Muscle layer of duodenum (tissue), 2 donors: ENCODE results near the gene ATP2C2.

Experiments
- H3K27ac ChIP-seq: one replicate; pipeline ENCODE4 v1.7.0; 2013; ENCODE audit warnings: mild to moderate bottlenecking, low read length
- H3K27me3 ChIP-seq: one replicate; pipeline ENCODE4 v1.7.0; 2013; ENCODE audit warnings: low read depth, mild to moderate bottlenecking, control low read depth, low read length
- H3K36me3 ChIP-seq, 2 donors: one replicate each; pipeline ENCODE4 v1.7.0; 2013; ENCODE audit warnings: low read length in 2 of 2, control low read depth in 1 of 2, mild to moderate bottlenecking in 1 of 2; ENCODE audit not compliant: insufficient read depth in 2 of 2, control insufficient read depth in 1 of 2
- H3K4me1 ChIP-seq, 2 donors: one replicate each; pipeline ENCODE4 v1.7.0; 2013; ENCODE audit warnings: low read length in 2 of 2, mild to moderate bottlenecking in 2 of 2, control low read depth in 1 of 2, moderate library complexity in 1 of 2; ENCODE audit not compliant: insufficient read depth in 2 of 2, control insufficient read depth in 1 of 2
- H3K4me3 ChIP-seq, 2 donors: one replicate each; pipeline ENCODE4 v1.7.0; 2013; ENCODE audit warnings: low read length in 2 of 2, low read depth in 1 of 2, mild to moderate bottlenecking in 1 of 2
- H3K9me3 ChIP-seq, 2 donors: one replicate each; pipeline ENCODE4 v1.7.0; 2013; ENCODE audit warnings: low read length in 2 of 2, control low read depth in 1 of 2, mild to moderate bottlenecking in 1 of 2; ENCODE audit not compliant: control insufficient read depth in 1 of 2
- donor health status: healthy.

Gene ATP2C2

GRCh38 chr16:84505249-84506187 lies 137.2 kb downstream of the ATP2C2 start:
- H3K4me3 ChIP-seq, result peak overlapping the region; percentile 78 to 79
- peaks cover 0 to under 1% of the 10 kb centered on the region in 2 donors for H3K36me3 ChIP-seq
- no peaks in the 10 kb centered on the region for H3K9me3 ChIP-seq
- H3K27ac ChIP-seq, result peak overlapping the region; percentile 60
- H3K4me1 ChIP-seq, result peaks cover 0 to 25% of the 10 kb centered on the region in 2 donors
- no peaks in the 10 kb centered on the region for H3K27me3 ChIP-seq

GRCh38 chr16:84507011-84507982 lies 139.0 kb downstream of the ATP2C2 start:
- H3K27me3 ChIP-seq, result no peaks in the 10 kb centered on the region
- peaks cover 0 to 31% of the 10 kb centered on the region in 2 donors for H3K4me1 ChIP-seq
- no peaks in the 10 kb centered on the region for H3K36me3 ChIP-seq
- H3K4me3 ChIP-seq, result no peak overlapping the region
- no peak overlapping the region for H3K27ac ChIP-seq
- H3K9me3 ChIP-seq, result no peaks in the 10 kb centered on the region

DNA sequence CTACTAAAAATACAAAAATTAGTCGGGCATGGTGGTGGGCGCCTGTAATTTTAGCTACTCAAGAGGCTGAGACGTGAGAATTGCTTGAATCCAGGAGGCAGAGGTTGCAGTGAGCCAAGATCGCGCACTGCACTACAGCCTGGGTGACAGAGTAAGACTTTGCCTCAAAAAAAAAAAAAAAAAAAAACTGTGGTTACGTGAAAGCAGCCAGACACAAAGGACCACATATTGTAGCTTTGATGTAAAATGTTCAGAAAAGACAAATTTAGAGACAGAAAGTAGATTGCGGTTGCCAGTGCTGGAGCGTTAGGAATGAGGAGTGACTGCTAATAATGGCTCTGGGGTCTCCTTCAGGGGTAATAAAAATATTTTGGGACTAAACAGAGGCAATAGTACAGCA lies 140.2 kb downstream of the ATP2C2 start:
- H3K36me3 ChIP-seq, result no peaks in the 10 kb centered on the region
- no peaks in the 10 kb centered on the region for H3K9me3 ChIP-seq
- H3K4me1 ChIP-seq, result peaks cover 0 to 24% of the 10 kb centered on the region in 2 donors
- H3K27ac ChIP-seq, result no peak overlapping the region
- H3K4me3 ChIP-seq, result no peak overlapping the region
- no peaks in the 10 kb centered on the region for H3K27me3 ChIP-seq

GRCh38 chr16:84509032-84509950 lies 141.0 kb downstream of the ATP2C2 start:
- no peak overlapping the region for H3K4me3 ChIP-seq
- peaks cover 0 to 18% of the 10 kb centered on the region in 2 donors for H3K4me1 ChIP-seq
- no peak overlapping the region for H3K27ac ChIP-seq
- no peaks in the 10 kb centered on the region for H3K36me3 ChIP-seq
- no peaks in the 10 kb centered on the region for H3K9me3 ChIP-seq
- H3K27me3 ChIP-seq, result no peaks in the 10 kb centered on the region

- no peaks in the 10 kb centered on the region for H3K9me3 ChIP-seq
- H3K4me3 ChIP-seq, result no peak overlapping the region
- H3K27ac ChIP-seq, result no peak overlapping the region
- no peaks in the 10 kb centered on the region for H3K27me3 ChIP-seq
- no peaks in the 10 kb centered on the region for H3K36me3 ChIP-seq
- peaks cover 0 to 6% of the 10 kb centered on the region in 2 donors for H3K4me1 ChIP-seq
Measured at GRCh38 chr16:84511180-84511800, 143.0 kb downstream of the ATP2C2 start.

DNA sequence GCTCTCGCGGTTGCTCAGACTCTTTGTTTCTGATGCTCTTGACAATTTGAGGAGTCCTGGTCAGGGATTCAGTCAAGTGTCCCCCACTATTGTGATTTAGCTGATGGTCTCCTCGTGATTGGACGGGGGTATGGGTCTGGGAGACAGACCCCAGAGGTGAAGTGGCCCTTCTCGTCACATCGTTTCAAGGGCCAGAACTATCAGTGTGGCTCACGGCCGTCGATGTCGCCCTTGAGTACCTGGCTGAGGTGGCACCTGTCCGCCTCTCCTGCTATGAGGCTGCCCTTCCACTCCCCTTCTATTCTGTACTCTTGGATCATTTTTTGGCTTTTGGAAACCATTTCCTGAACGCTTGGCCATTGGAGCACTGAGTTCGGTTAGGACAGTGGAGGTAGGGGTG lies 143.5 kb downstream of the ATP2C2 start:
- Histone ChIP-seq H3K4me1 (peaks cover 0 to 6% of the 10 kb centered on the region in 2 donors), H3K4me3 (no peak overlapping the region), H3K27ac (no peak overlapping the region), H3K36me3 (no peaks in the 10 kb centered on the region), H3K27me3 (no peaks in the 10 kb centered on the region), H3K9me3 (no peaks in the 10 kb centered on the region)

GRCh38 chr16:84513123-84513522 lies 144.8 kb downstream of the ATP2C2 start:
- no peak overlapping the region for H3K4me3 ChIP-seq
- H3K27ac ChIP-seq, result no peak overlapping the region
- no peaks in the 10 kb centered on the region for H3K27me3 ChIP-seq
- no peaks in the 10 kb centered on the region for H3K9me3 ChIP-seq
- no peaks in the 10 kb centered on the region for H3K36me3 ChIP-seq
- H3K4me1 ChIP-seq, result peaks cover 0 to 6% of the 10 kb centered on the region in 2 donors

DNA sequence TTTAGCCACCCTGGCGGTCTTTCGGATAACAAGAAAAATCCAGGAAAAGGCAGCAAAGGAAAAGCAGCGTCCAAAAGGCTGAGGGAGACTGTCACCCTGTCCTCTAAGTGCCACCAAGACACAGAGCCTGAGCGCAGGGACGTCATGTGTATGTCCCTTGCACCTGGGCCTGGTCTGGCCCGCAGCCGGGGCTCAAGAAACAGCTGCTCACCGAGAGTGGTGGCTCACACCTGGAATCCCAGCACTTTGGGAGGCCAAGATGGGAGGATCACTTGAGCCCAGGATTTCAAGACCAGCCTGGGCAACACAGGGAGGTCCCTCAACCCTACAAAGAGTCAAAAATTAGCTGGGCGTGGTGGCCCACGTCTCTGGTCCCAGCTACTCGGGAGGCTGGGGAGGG lies 145.3 kb downstream of the ATP2C2 start:
- no peak overlapping the region for H3K27ac ChIP-seq
- H3K4me3 ChIP-seq, result no peak overlapping the region
- no peaks in the 10 kb centered on the region for H3K27me3 ChIP-seq
- H3K9me3 ChIP-seq, result no peaks in the 10 kb centered on the region
- H3K4me1 ChIP-seq, result peaks cover 0 to 6% of the 10 kb centered on the region in 2 donors
- H3K36me3 ChIP-seq, result no peaks in the 10 kb centered on the region
